ENCODE results near the gene CHTF18.

Gene CHTF18

GRCh38 chr16:802461-802860 lies 14.0 kb downstream of the CHTF18 start:
- no peaks in the 10 kb centered on the region for H3K79me1 ChIP-seq (ENCODE audit: low read length)
- H2BK5ac ChIP-seq (ENCODE audit: low read length), result no peak overlapping the region
- H3K4me1 ChIP-seq (ENCODE audit: control insufficient read depth, low read depth, low read length), result no peaks in the 10 kb centered on the region
- H4K8ac ChIP-seq (ENCODE audit: low read depth, low read length), result no peak overlapping the region
- H3K4me2 ChIP-seq (ENCODE audit: low read length), result no peak overlapping the region
- no peak overlapping the region for H2BK120ac ChIP-seq (ENCODE audit: low read depth, low read length)
- no peak overlapping the region for H3K27ac ChIP-seq (ENCODE audit: low read depth, low read length)
- H3K36me3 ChIP-seq (ENCODE audit: control insufficient read depth, insufficient read depth, low read length), result no peaks in the 10 kb centered on the region
- WGBS (ENCODE audit: extremely low coverage, insufficient coverage, low lambda C conversion rate), result no CpG with 5 or more reads among the region's 7 CpGs
- no peak overlapping the region for H3K4ac ChIP-seq (ENCODE audit: low read depth, low read length)
- H4K5ac ChIP-seq (ENCODE audit: low read length), result no peak overlapping the region
- no peak overlapping the region for H3K9ac ChIP-seq (ENCODE audit: low read length)
- no peak overlapping the region for H2AK5ac ChIP-seq (ENCODE audit: low read length)
- no peak overlapping the region for H3K23ac ChIP-seq (ENCODE audit: low read length)
- no peak for DNase-seq
- H2BK15ac ChIP-seq (replicated peaks; ENCODE audit: low read depth), result no peak overlapping the region
- H3K18ac ChIP-seq (ENCODE audit: low read length), result no peak overlapping the region
- no peaks in the 10 kb centered on the region for H3K79me2 ChIP-seq (ENCODE audit: control insufficient read depth, insufficient read depth, low read length)
- no peak overlapping the region for H3K4me3 ChIP-seq (ENCODE audit: low read length)
- no peak overlapping the region for H3K56ac ChIP-seq (ENCODE audit: low read length)
- no peaks in the 10 kb centered on the region for H3K27me3 ChIP-seq (ENCODE audit: insufficient read depth, low read length, poor library complexity)

- Histone ChIP-seq H3K27me3 (ENCODE audit: insufficient read depth, low read length, poor library complexity) (no peaks in the 10 kb centered on the region), H3K18ac (ENCODE audit: low read length) (no peak overlapping the region), H2BK120ac (ENCODE audit: low read depth, low read length) (no peak overlapping the region), H3K23ac (ENCODE audit: low read length) (no peak overlapping the region), H3K56ac (ENCODE audit: low read length) (no peak overlapping the region), H3K4me1 (ENCODE audit: control insufficient read depth, low read depth, low read length) (no peaks in the 10 kb centered on the region), H3K79me2 (ENCODE audit: control insufficient read depth, insufficient read depth, low read length) (no peaks in the 10 kb centered on the region), H4K8ac (ENCODE audit: low read depth, low read length) (no peak overlapping the region), H2BK15ac (replicated peaks; ENCODE audit: low read depth) (no peak overlapping the region), H3K4me2 (ENCODE audit: low read length) (no peak overlapping the region), H3K79me1 (ENCODE audit: low read length) (no peaks in the 10 kb centered on the region), H3K36me3 (ENCODE audit: control insufficient read depth, insufficient read depth, low read length) (no peaks in the 10 kb centered on the region), H4K5ac (ENCODE audit: low read length) (no peak overlapping the region), H2AK5ac (ENCODE audit: low read length) (no peak overlapping the region), H3K4ac (ENCODE audit: low read depth, low read length) (no peak overlapping the region), H3K4me3 (ENCODE audit: low read length) (no peak overlapping the region), H3K9ac (ENCODE audit: low read length) (no peak overlapping the region), H2BK5ac (ENCODE audit: low read length) (no peak overlapping the region), H3K27ac (ENCODE audit: low read depth, low read length) (no peak overlapping the region)
- no CpG with 5 or more reads among the region's 33 CpGs for WGBS (ENCODE audit: extremely low coverage, insufficient coverage, low lambda C conversion rate)
- DNase-seq, result no peak
Observed at GRCh38 chr16:802914-803753, 14.7 kb downstream of the CHTF18 start.

GRCh38 chr16:803754-804080 lies 15.3 kb downstream of the CHTF18 start:
- DNase-seq, result no peak

GRCh38 chr16:804193-805048 lies 16.0 kb downstream of the CHTF18 start:
- no peak overlapping the region for H3K4me3 ChIP-seq (ENCODE audit: low read length)
- no peak overlapping the region for H3K23ac ChIP-seq (ENCODE audit: low read length)
- H3K27ac ChIP-seq (ENCODE audit: low read depth, low read length), result no peak overlapping the region
- no peak overlapping the region for H2AK5ac ChIP-seq (ENCODE audit: low read length)
- no peaks in the 10 kb centered on the region for H3K4me1 ChIP-seq (ENCODE audit: control insufficient read depth, low read depth, low read length)
- H3K36me3 ChIP-seq (ENCODE audit: control insufficient read depth, insufficient read depth, low read length), result no peaks in the 10 kb centered on the region
- no peaks in the 10 kb centered on the region for H3K27me3 ChIP-seq (ENCODE audit: insufficient read depth, low read length, poor library complexity)
- no peaks in the 10 kb centered on the region for H3K79me1 ChIP-seq (ENCODE audit: low read length)
- no peak overlapping the region for H2BK15ac ChIP-seq (replicated peaks; ENCODE audit: low read depth)
- no CpG with 5 or more reads among the region's 33 CpGs for WGBS (ENCODE audit: extremely low coverage, insufficient coverage, low lambda C conversion rate)
- no peak overlapping the region for H2BK120ac ChIP-seq (ENCODE audit: low read depth, low read length)
- no peak overlapping the region for H3K18ac ChIP-seq (ENCODE audit: low read length)
- H2BK5ac ChIP-seq (ENCODE audit: low read length), result no peak overlapping the region
- no peak overlapping the region for H3K9ac ChIP-seq (ENCODE audit: low read length)
- H4K5ac ChIP-seq (ENCODE audit: low read length), result no peak overlapping the region
- no peak overlapping the region for H3K56ac ChIP-seq (ENCODE audit: low read length)
- no peak overlapping the region for H4K8ac ChIP-seq (ENCODE audit: low read depth, low read length)
- H3K79me2 ChIP-seq (ENCODE audit: control insufficient read depth, insufficient read depth, low read length), result no peaks in the 10 kb centered on the region
- H3K4me2 ChIP-seq (ENCODE audit: low read length), result no peak overlapping the region
- DNase-seq, result no peak
- no peak overlapping the region for H3K4ac ChIP-seq (ENCODE audit: low read depth, low read length)

More at GRCh38 chr16:803754-804080, 15.3 kb downstream of the CHTF18 start:
- Histone ChIP-seq H3K4me1 (ENCODE audit: control insufficient read depth, low read depth, low read length) (no peaks in the 10 kb centered on the region), H3K18ac (ENCODE audit: low read length) (no peak overlapping the region), H3K27ac (ENCODE audit: low read depth, low read length) (no peak overlapping the region), H3K79me1 (ENCODE audit: low read length) (no peaks in the 10 kb centered on the region), H3K79me2 (ENCODE audit: control insufficient read depth, insufficient read depth, low read length) (no peaks in the 10 kb centered on the region), H3K4me3 (ENCODE audit: low read length) (no peak overlapping the region), H3K9ac (ENCODE audit: low read length) (no peak overlapping the region), H3K4me2 (ENCODE audit: low read length) (no peak overlapping the region), H2BK15ac (replicated peaks; ENCODE audit: low read depth) (no peak overlapping the region), H3K27me3 (ENCODE audit: insufficient read depth, low read length, poor library complexity) (no peaks in the 10 kb centered on the region), H3K4ac (ENCODE audit: low read depth, low read length) (no peak overlapping the region), H4K8ac (ENCODE audit: low read depth, low read length) (no peak overlapping the region), H3K36me3 (ENCODE audit: control insufficient read depth, insufficient read depth, low read length) (no peaks in the 10 kb centered on the region), H3K23ac (ENCODE audit: low read length) (no peak overlapping the region), H2BK5ac (ENCODE audit: low read length) (no peak overlapping the region), H2AK5ac (ENCODE audit: low read length) (no peak overlapping the region), H4K5ac (ENCODE audit: low read length) (no peak overlapping the region), H2BK120ac (ENCODE audit: low read depth, low read length) (no peak overlapping the region), H3K56ac (ENCODE audit: low read length) (no peak overlapping the region)
- no CpG with 5 or more reads among the region's 8 CpGs for WGBS (ENCODE audit: extremely low coverage, insufficient coverage, low lambda C conversion rate)

GRCh38 chr16:805474-805873 lies 17.1 kb downstream of the CHTF18 start:
- Histone ChIP-seq H3K27me3 (ENCODE audit: insufficient read depth, low read length, poor library complexity) (no peaks in the 10 kb centered on the region), H3K4me2 (ENCODE audit: low read length) (no peak overlapping the region), H2BK15ac (replicated peaks; ENCODE audit: low read depth) (no peak overlapping the region), H3K23ac (ENCODE audit: low read length) (no peak overlapping the region), H2BK5ac (ENCODE audit: low read length) (no peak overlapping the region), H3K36me3 (ENCODE audit: control insufficient read depth, insufficient read depth, low read length) (no peaks in the 10 kb centered on the region), H2BK120ac (ENCODE audit: low read depth, low read length) (no peak overlapping the region), H3K56ac (ENCODE audit: low read length) (no peak overlapping the region), H3K4ac (ENCODE audit: low read depth, low read length) (no peak overlapping the region), H3K79me1 (ENCODE audit: low read length) (no peaks in the 10 kb centered on the region), H3K4me1 (ENCODE audit: control insufficient read depth, low read depth, low read length) (no peaks in the 10 kb centered on the region), H4K5ac (ENCODE audit: low read length) (no peak overlapping the region), H3K18ac (ENCODE audit: low read length) (no peak overlapping the region), H4K8ac (ENCODE audit: low read depth, low read length) (no peak overlapping the region), H2AK5ac (ENCODE audit: low read length) (no peak overlapping the region), H3K9ac (ENCODE audit: low read length) (no peak overlapping the region), H3K4me3 (ENCODE audit: low read length) (no peak overlapping the region), H3K79me2 (ENCODE audit: control insufficient read depth, insufficient read depth, low read length) (no peaks in the 10 kb centered on the region), H3K27ac (ENCODE audit: low read depth, low read length) (no peak overlapping the region)
- no peak for DNase-seq
- WGBS (ENCODE audit: extremely low coverage, insufficient coverage, low lambda C conversion rate), result no CpG with 5 or more reads among the region's 17 CpGs

Data from mesendoderm (in vitro differentiated cells).